ENCODE measurements around the gene MALSU1.

GRCh38 chr7:23308754-23309153, 9.6 kb downstream of the MALSU1 start:
- TF ChIP-seq CTCF (IDR thresholded peaks at IDR 0.05): no peak
- TF ChIP-seq EZH2 (IDR thresholded peaks at IDR 0.05): no peak
